Mesothelial cell of epicardium (in vitro differentiated cells): Measurements from ENCODE around the gene UBN1. TPM values are rescaled to one million over a fixed set of nuclear protein-coding genes. Genes with fewer than 3 reads are reported as not detected.

Experiments
- DNase-seq, 2 experiments: peaks; one replicate each; pipeline ENCODE4 v3.0.0; 2021; ENCODE audit warnings: low spot score in 2 of 2; ENCODE audit not compliant: unreplicated experiment in 2 of 2
- H3K27ac Mint-ChIP-seq: 2 replicates; pipeline ENCODE4 v1.8.0; 2021; ENCODE audit warnings: mixed read lengths
- H3K27me3 Mint-ChIP-seq: 2 replicates; pipeline ENCODE4 v1.8.0; 2021; ENCODE audit warnings: low read depth, mixed read lengths
- H3K36me3 Mint-ChIP-seq: 2 replicates; pipeline ENCODE4 v1.8.0; 2021; ENCODE audit warnings: mixed read lengths
- H3K4me1 Mint-ChIP-seq: 2 replicates; pipeline ENCODE4 v1.8.0; 2021; ENCODE audit warnings: mixed read lengths
- H3K4me3 Mint-ChIP-seq: 2 replicates; pipeline ENCODE4 v1.8.0; 2021; ENCODE audit warnings: mild to moderate bottlenecking, moderate library complexity, mixed read lengths
- H3K9me3 Mint-ChIP-seq: 2 replicates; pipeline ENCODE4 v1.8.0; 2021; ENCODE audit warnings: mixed read lengths
- CTCF ChIP-seq: fragments of 200-600 bp; sonication (generic); IDR thresholded peaks from one replicate; pipeline ENCODE4 v1.5.0; 2021; ENCODE audit warnings: antibody characterized with exemption; ENCODE audit not compliant: unreplicated experiment
- total RNA-seq: library from RNA; stranded (reverse); gene quantifications from 3 replicates; pipeline ENCODE4 v1.2.1, GENCODE V29; 2021

Gene UBN1
- total RNA-seq, 1 donor from 2014 or later: 40.5 TPM

GRCh38 chr16:4897328-4897727 lies 50.0 kb downstream of the UBN1 start:
- no peak for TF ChIP-seq CTCF
- Mint-ChIP-seq H3K4me1 (peaks cover 5% of the 10 kb centered on the region), H3K27ac (no peak overlapping the region), H3K9me3 (peaks cover 5% of the 10 kb centered on the region), H3K4me3 (no peak overlapping the region), H3K27me3 (no peaks in the 10 kb centered on the region), H3K36me3 (peaks cover 25% of the 10 kb centered on the region)
- DNase-seq: no peak

GRCh38 chr16:4898811-4899473 lies 51.7 kb downstream of the UBN1 start:
- H3K9me3 Mint-ChIP-seq: peaks cover 5% of the 10 kb centered on the region
- no peak overlapping the region for H3K4me3 Mint-ChIP-seq
- no peak for DNase-seq
- H3K27me3 Mint-ChIP-seq: no peaks in the 10 kb centered on the region
- H3K27ac Mint-ChIP-seq: no peak overlapping the region
- TF ChIP-seq CTCF: no peak
- H3K36me3 Mint-ChIP-seq: peaks cover 27% of the 10 kb centered on the region
- H3K4me1 Mint-ChIP-seq: no peaks in the 10 kb centered on the region

GRCh38 chr16:4899474-4899846 lies 52.2 kb downstream of the UBN1 start:
- peaks cover 5% of the 10 kb centered on the region for H3K9me3 Mint-ChIP-seq
- H3K4me1 Mint-ChIP-seq: no peaks in the 10 kb centered on the region
- no peak for DNase-seq
- H3K27me3 Mint-ChIP-seq: peaks cover 1% of the 10 kb centered on the region
- H3K27ac Mint-ChIP-seq: no peak overlapping the region
- TF ChIP-seq CTCF: no peak
- H3K36me3 Mint-ChIP-seq: peaks cover 27% of the 10 kb centered on the region
- H3K4me3 Mint-ChIP-seq: no peak overlapping the region

GRCh38 chr16:4900036-4900435 lies 52.8 kb downstream of the UBN1 start:
- Mint-ChIP-seq H3K9me3 (peaks cover 5% of the 10 kb centered on the region), H3K27me3 (peaks cover 1% of the 10 kb centered on the region), H3K4me3 (no peak overlapping the region), H3K4me1 (no peaks in the 10 kb centered on the region), H3K36me3 (peaks cover 27% of the 10 kb centered on the region), H3K27ac (no peak overlapping the region)
- TF ChIP-seq CTCF: no peak
- DNase-seq: no peak

GRCh38 chr16:4900750-4901149 lies 53.5 kb downstream of the UBN1 start:
- TF ChIP-seq CTCF: no peak
- H3K9me3 Mint-ChIP-seq: peaks cover 5% of the 10 kb centered on the region
- peaks cover 1% of the 10 kb centered on the region for H3K27me3 Mint-ChIP-seq

GRCh38 chr16:4902038-4902437 lies 54.8 kb downstream of the UBN1 start:
- no peak for TF ChIP-seq CTCF
- no peak for DNase-seq
- peaks cover 23% of the 10 kb centered on the region for H3K36me3 Mint-ChIP-seq
- no peak overlapping the region for H3K4me3 Mint-ChIP-seq
- peaks cover 1% of the 10 kb centered on the region for H3K27me3 Mint-ChIP-seq
- no peaks in the 10 kb centered on the region for H3K4me1 Mint-ChIP-seq
- peaks cover 5% of the 10 kb centered on the region for H3K9me3 Mint-ChIP-seq
- H3K27ac Mint-ChIP-seq: no peak overlapping the region

More at GRCh38 chr16:4900750-4901149, 53.5 kb downstream of the UBN1 start:
- H3K4me3 Mint-ChIP-seq: no peak overlapping the region
- H3K36me3 Mint-ChIP-seq: peaks cover 27% of the 10 kb centered on the region
- H3K4me1 Mint-ChIP-seq: no peaks in the 10 kb centered on the region
- no peak overlapping the region for H3K27ac Mint-ChIP-seq
- no peak for DNase-seq
